ENCODE results near the gene PGM2L1.
"Not testable (repeated sequence)": the region's sequence is repeated elsewhere in the genome, so short reads cannot be mapped to it uniquely, and the experiment has no call there.

The PGM2L1 gene

DNA sequence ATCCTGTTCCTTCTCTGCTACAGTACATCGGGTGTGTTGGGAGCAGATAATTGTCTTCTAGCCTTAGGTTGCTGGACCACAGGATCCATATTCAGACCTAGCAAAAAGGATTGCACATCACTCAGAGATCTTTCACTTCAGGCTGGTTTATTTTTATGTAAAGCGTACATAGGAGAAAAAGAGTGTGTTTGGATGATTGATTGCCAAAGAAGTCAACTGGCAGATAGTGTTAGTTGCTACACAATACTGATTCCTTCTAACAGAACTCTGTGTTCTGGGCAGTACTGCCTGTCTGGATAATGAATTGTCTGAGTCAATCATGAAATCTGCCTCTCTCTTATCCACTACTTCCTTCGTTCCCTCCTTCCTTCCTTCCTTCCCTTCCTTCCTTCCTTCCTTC is 31.0 kb upstream of the PGM2L1 start:
- Histone ChIP-seq H3K27ac (ENCODE audit: insufficient read depth, low read depth, low read length, poor library complexity, severe bottlenecking) (no peak overlapping the region), H3K4me1 (ENCODE audit: control insufficient read depth, insufficient read depth, low read length) (no peaks in the 10 kb centered on the region), H3K36me3 (ENCODE audit: control insufficient read depth, insufficient read depth, low read length) (no peaks in the 10 kb centered on the region), H3K9me3 (ENCODE audit: control insufficient read depth, low read length) (no peaks in the 10 kb centered on the region), H3K4me3 (ENCODE audit: insufficient read depth, low read depth, low read length) (no peak overlapping the region), H3K27me3 (ENCODE audit: control insufficient read depth, insufficient read depth, low read length, poor library complexity, severe bottlenecking) (no peaks in the 10 kb centered on the region)
- WGBS, 2 experiments, result 93 to 95% methylated on average over 3 of the region's 3 CpGs

GRCh38 chr11:74427384-74427886 is 29.2 kb upstream of the PGM2L1 start:
- Histone ChIP-seq H3K4me3 (ENCODE audit: insufficient read depth, low read depth, low read length) (no peak overlapping the region), H3K36me3 (ENCODE audit: control insufficient read depth, insufficient read depth, low read length) (no peaks in the 10 kb centered on the region), H3K27me3 (ENCODE audit: control insufficient read depth, insufficient read depth, low read length, poor library complexity, severe bottlenecking) (no peaks in the 10 kb centered on the region), H3K9me3 (ENCODE audit: control insufficient read depth, low read length) (no peaks in the 10 kb centered on the region), H3K4me1 (ENCODE audit: control insufficient read depth, insufficient read depth, low read length) (no peaks in the 10 kb centered on the region), H3K27ac (ENCODE audit: insufficient read depth, low read depth, low read length, poor library complexity, severe bottlenecking) (no peak overlapping the region)
- 91 to 98% methylated on average over 2 to 4 of the region's 4 CpGs for WGBS, 2 experiments

- Histone ChIP-seq H3K9me3 (ENCODE audit: control insufficient read depth, low read length) (no peaks in the 10 kb centered on the region), H3K4me1 (ENCODE audit: control insufficient read depth, insufficient read depth, low read length) (no peaks in the 10 kb centered on the region), H3K4me3 (ENCODE audit: insufficient read depth, low read depth, low read length) (no peak overlapping the region), H3K36me3 (ENCODE audit: control insufficient read depth, insufficient read depth, low read length) (no peaks in the 10 kb centered on the region), H3K27ac (ENCODE audit: insufficient read depth, low read depth, low read length, poor library complexity, severe bottlenecking) (no peak overlapping the region), H3K27me3 (ENCODE audit: control insufficient read depth, insufficient read depth, low read length, poor library complexity, severe bottlenecking) (no peaks in the 10 kb centered on the region)
Observed at GRCh38 chr11:74425100-74425499, 26.9 kb upstream of the PGM2L1 start.

DNA sequence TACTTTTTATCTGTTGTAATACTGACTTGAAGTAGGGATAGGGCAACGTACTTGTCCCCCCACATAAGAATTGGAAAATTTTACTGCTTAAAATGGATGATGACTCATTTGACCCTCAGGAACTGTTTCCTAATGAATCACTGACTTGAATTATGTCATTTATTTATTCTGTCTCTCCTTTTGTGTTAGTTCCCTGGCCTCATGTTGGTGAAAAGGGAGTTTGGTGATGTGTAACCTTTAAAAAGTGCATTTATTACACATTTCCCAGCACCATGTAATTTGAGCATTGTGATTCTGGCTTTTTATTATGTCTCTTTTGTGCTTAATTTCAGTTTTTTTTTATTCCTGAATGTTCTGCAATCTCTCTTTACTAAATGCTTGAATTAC is 20.3 kb upstream of the PGM2L1 start:
- Histone ChIP-seq H3K4me3 (ENCODE audit: insufficient read depth, low read depth, low read length) (no peak overlapping the region), H3K4me1 (ENCODE audit: control insufficient read depth, insufficient read depth, low read length) (peaks cover 5% of the 10 kb centered on the region), H3K9me3 (ENCODE audit: control insufficient read depth, low read length) (no peaks in the 10 kb centered on the region), H3K36me3 (ENCODE audit: control insufficient read depth, insufficient read depth, low read length) (no peaks in the 10 kb centered on the region), H3K27me3 (ENCODE audit: control insufficient read depth, insufficient read depth, low read length, poor library complexity, severe bottlenecking) (no peaks in the 10 kb centered on the region), H3K27ac (ENCODE audit: insufficient read depth, low read depth, low read length, poor library complexity, severe bottlenecking) (no peak overlapping the region)
- WGBS, 2 experiments, result 75 to 92% methylated on average over 1 of the region's 1 CpG

DNA sequence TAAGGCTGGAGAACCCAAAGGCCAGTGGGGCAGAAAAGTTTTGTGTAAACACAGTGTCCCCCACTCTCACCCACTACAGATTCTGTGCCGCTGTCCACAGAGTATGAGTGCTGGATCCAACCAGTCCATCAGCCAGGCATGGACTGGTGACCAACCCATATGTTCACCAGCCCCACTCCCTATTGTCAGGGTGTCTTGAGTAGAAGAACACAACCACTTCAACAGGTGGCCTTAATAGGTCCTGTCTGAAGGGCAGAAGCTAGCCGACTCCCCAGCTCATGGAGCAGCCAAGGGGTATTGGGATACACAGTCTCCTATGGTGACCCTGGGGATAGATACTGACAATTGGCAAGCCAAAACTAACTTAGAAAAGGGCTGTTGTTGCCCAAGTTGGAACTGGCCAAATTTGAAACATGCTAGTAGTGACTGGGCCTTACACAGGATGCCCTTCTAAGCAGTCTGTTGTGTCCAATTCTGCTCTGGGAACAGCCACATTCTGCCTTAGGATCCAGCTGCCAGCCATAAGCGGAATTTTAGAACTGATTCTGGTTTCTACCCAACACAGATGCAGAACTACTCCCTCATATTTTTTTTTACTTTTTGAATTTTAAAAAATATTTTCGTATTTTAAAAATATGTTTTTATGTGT is 19.8 kb upstream of the PGM2L1 start:
- Histone ChIP-seq H3K4me1 (ENCODE audit: control insufficient read depth, insufficient read depth, low read length) (peaks cover 5% of the 10 kb centered on the region), H3K4me3 (ENCODE audit: insufficient read depth, low read depth, low read length) (no peak overlapping the region), H3K36me3 (ENCODE audit: control insufficient read depth, insufficient read depth, low read length) (no peaks in the 10 kb centered on the region), H3K27ac (ENCODE audit: insufficient read depth, low read depth, low read length, poor library complexity, severe bottlenecking) (no peak overlapping the region), H3K27me3 (ENCODE audit: control insufficient read depth, insufficient read depth, low read length, poor library complexity, severe bottlenecking) (no peaks in the 10 kb centered on the region), H3K9me3 (ENCODE audit: control insufficient read depth, low read length) (no peaks in the 10 kb centered on the region)
- 86 to 99% methylated on average over 3 of the region's 4 CpGs for WGBS, 2 experiments

DNA sequence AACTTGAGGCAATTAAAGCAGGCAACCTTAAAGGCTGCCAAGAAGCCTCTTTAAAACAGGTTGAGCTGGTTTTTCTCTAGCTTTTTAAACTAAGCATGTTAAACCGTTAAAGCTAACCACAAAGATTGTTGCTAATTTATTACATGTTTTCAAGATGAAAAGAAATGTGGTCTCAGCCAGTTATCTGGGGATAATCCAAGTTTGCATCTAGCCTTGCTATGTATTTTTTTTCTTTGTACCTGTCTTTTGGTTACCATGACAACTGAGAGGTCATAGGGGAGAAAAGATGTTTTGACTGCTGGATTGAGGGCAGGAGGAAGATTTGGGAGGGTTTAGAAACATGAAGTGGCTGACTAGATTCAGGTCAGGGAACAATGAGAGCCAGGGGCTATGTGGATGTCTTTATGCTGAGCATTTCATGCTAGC is 19.2 kb upstream of the PGM2L1 start:
- no peaks in the 10 kb centered on the region for H3K9me3 ChIP-seq (ENCODE audit: control insufficient read depth, low read length)
- H3K4me3 ChIP-seq (ENCODE audit: insufficient read depth, low read depth, low read length), result no peak overlapping the region
- no peaks in the 10 kb centered on the region for H3K36me3 ChIP-seq (ENCODE audit: control insufficient read depth, insufficient read depth, low read length)
- WGBS, 2 experiments, result 86 to 100% methylated on average over 1 of the region's 1 CpG
- no peaks in the 10 kb centered on the region for H3K27me3 ChIP-seq (ENCODE audit: control insufficient read depth, insufficient read depth, low read length, poor library complexity, severe bottlenecking)
- no peak overlapping the region for H3K27ac ChIP-seq (ENCODE audit: insufficient read depth, low read depth, low read length, poor library complexity, severe bottlenecking)
- H3K4me1 ChIP-seq (ENCODE audit: control insufficient read depth, insufficient read depth, low read length), result peaks cover 5% of the 10 kb centered on the region

- H3K4me1 ChIP-seq (ENCODE audit: control insufficient read depth, insufficient read depth, low read length); H3K27me3 ChIP-seq (ENCODE audit: control insufficient read depth, insufficient read depth, low read length, poor library complexity, severe bottlenecking); H3K27ac ChIP-seq (ENCODE audit: insufficient read depth, low read depth, low read length, poor library complexity, severe bottlenecking); H3K9me3 ChIP-seq (ENCODE audit: control insufficient read depth, low read length); H3K36me3 ChIP-seq (ENCODE audit: control insufficient read depth, insufficient read depth, low read length); H3K4me3 ChIP-seq (ENCODE audit: insufficient read depth, low read depth, low read length): not testable (repeated sequence)
- WGBS, 2 experiments, result 83 to 88% methylated on average over 1 of the region's 1 CpG
Observed at GRCh38 chr11:74416974-74417373, 18.7 kb upstream of the PGM2L1 start.

DNA sequence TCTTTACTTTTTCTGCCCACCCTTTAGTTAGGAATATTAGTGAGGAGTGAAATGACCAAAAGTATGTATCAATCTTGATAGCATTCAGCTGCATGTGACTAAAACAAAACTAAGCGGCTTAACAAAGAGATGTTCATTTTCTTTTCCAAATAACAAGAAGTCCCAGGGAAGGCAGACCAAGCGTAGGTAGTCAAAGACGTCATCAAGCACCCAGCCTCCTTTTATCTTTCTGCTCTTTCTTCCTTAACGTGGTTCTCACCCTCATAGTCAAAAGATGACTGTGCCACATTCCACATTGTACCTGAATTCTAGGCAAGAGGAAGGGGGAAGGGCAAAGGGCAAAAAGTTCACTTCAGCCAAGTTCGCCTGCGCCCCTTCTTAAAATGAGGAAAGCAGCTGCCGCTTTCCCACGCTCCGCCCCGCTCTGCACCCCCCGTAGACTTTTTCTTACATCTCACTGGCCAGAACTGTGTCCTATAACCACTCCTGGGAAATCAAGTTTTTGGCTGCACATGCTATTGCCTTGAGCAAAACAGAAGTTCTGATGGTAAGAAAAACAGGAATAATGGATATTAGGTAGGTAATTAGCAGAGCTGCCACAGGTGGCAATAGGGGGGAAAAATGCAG is 14.6 kb upstream of the PGM2L1 start:
- H3K27me3 ChIP-seq (ENCODE audit: control insufficient read depth, insufficient read depth, low read length, poor library complexity, severe bottlenecking), result no peaks in the 10 kb centered on the region
- H3K36me3 ChIP-seq (ENCODE audit: control insufficient read depth, insufficient read depth, low read length), result no peaks in the 10 kb centered on the region
- WGBS, 2 experiments, result 80 to 81% methylated on average over 11 of the region's 11 CpGs
- H3K27ac ChIP-seq (ENCODE audit: insufficient read depth, low read depth, low read length, poor library complexity, severe bottlenecking), result no peak overlapping the region
- H3K4me3 ChIP-seq (ENCODE audit: insufficient read depth, low read depth, low read length), result no peak overlapping the region
- H3K4me1 ChIP-seq (ENCODE audit: control insufficient read depth, insufficient read depth, low read length), result peaks cover 5% of the 10 kb centered on the region
- no peaks in the 10 kb centered on the region for H3K9me3 ChIP-seq (ENCODE audit: control insufficient read depth, low read length)

GRCh38 chr11:74412321-74412720 is 14.1 kb upstream of the PGM2L1 start:
- Histone ChIP-seq H3K27me3 (ENCODE audit: control insufficient read depth, insufficient read depth, low read length, poor library complexity, severe bottlenecking) (no peaks in the 10 kb centered on the region), H3K4me1 (ENCODE audit: control insufficient read depth, insufficient read depth, low read length) (peaks cover under 1% of the 10 kb centered on the region), H3K27ac (ENCODE audit: insufficient read depth, low read depth, low read length, poor library complexity, severe bottlenecking) (no peak overlapping the region), H3K36me3 (ENCODE audit: control insufficient read depth, insufficient read depth, low read length) (no peaks in the 10 kb centered on the region), H3K9me3 (ENCODE audit: control insufficient read depth, low read length) (no peaks in the 10 kb centered on the region), H3K4me3 (ENCODE audit: insufficient read depth, low read depth, low read length) (no peak overlapping the region)
- 92 to 95% methylated on average over 2 of the region's 2 CpGs for WGBS, 2 experiments

DNA sequence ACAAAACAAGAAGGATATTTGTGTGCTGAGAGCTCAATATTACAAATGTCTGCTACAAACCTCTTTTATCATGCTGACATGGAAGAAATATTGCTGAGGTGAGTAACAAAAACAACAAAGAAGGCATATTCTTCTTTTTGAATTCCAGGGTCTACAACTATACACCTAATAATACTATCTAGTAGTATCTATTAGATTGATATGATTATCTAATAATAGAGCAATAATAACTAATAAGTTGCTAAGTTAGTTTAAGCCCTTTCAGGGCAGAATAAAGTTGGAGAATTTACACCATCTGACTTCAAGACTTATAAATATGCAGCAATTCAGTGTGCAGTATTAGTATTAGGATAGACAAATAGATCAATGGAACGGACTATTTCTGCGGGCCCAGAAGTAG is 11.4 kb upstream of the PGM2L1 start:
- Histone ChIP-seq H3K4me3 (ENCODE audit: insufficient read depth, low read depth, low read length) (no peak overlapping the region), H3K27ac (ENCODE audit: insufficient read depth, low read depth, low read length, poor library complexity, severe bottlenecking) (no peak overlapping the region), H3K9me3 (ENCODE audit: control insufficient read depth, low read length) (no peaks in the 10 kb centered on the region), H3K36me3 (ENCODE audit: control insufficient read depth, insufficient read depth, low read length) (no peaks in the 10 kb centered on the region), H3K4me1 (ENCODE audit: control insufficient read depth, insufficient read depth, low read length) (no peaks in the 10 kb centered on the region), H3K27me3 (ENCODE audit: control insufficient read depth, insufficient read depth, low read length, poor library complexity, severe bottlenecking) (no peaks in the 10 kb centered on the region)
- WGBS, 2 experiments, result 81% methylated on average over 2 of the region's 2 CpGs; no CpG with 5 or more reads in 1 of the 2 experiments

Measured in ectodermal cell (in vitro differentiated cells).